ENCODE data around the gene ZNF556. TPM values are rescaled to one million over a fixed set of nuclear protein-coding genes. Genes with fewer than 3 reads are reported as not detected.

Gene ZNF556
- total and polyA plus RNA-seq, 10 of the 15 experiments (the other 5 are each of a cell fraction or from before 2014, with no cell fraction given), result not detected

GRCh38 chr19:2905918-2906519, 38.9 kb downstream of the ZNF556 start (continued):
- no peak for TF ChIP-seq REST (IDR thresholded peaks at IDR 0.05; ENCODE audit: low read depth, low read length)
- TF ChIP-seq SMARCA5 (IDR thresholded peaks at IDR 0.05), result no peak
- no peak for TF ChIP-seq ZNF24 (IDR thresholded peaks at IDR 0.05)

GRCh38 chr19:2906631-2907195, 39.6 kb downstream of the ZNF556 start:
- CTCF ChIA-PET, result interaction anchor here (0.8 kb wide), 1 partner anchor 45 kb away, joined by 3 read pairs; no protein-coding TSS in a partner anchor
- H3K4me1 ChIP-seq (ENCODE audit: control insufficient read depth, insufficient read depth, low read length), result no peaks in the 10 kb centered on the region
- H3K9ac ChIP-seq (ENCODE audit: control insufficient read depth, insufficient read depth, low read length), result no peak overlapping the region
- no peak for DNase-seq (ENCODE audit: low read depth, low spot score)
- 0 out of 4 replicates have a peak, but pooled peaks cover 0 to 3% of the 10 kb centered on the region in 2 experiments for H3K36me3 ChIP-seq (ENCODE audit: control insufficient read depth in 2 of 2, insufficient read depth in 2 of 2, low read length in 1 of 2)
- ATAC-seq, result no peak
- no peak overlapping the region for H3K4me3 ChIP-seq
- peaks cover 10% of the 10 kb centered on the region for H3K79me2 ChIP-seq (ENCODE audit: control insufficient read depth, insufficient read depth, low read length)
- in situ Hi-C loops (cut with MboI) (no loop called here), intact Hi-C loops (cut with micrococcal nuclease; ENCODE audit: unreplicated experiment) (no loop called here)
- BruUV-seq (replicated peaks), result no TSS peak
- no peak overlapping the region for H3K27ac ChIP-seq (ENCODE audit: control insufficient read depth, insufficient read depth)
- no peak for FAIRE-seq
- no peaks in the 10 kb centered on the region for H4K20me1 ChIP-seq (ENCODE audit: control insufficient read depth, insufficient read depth)
- H3K9me3 ChIP-seq (replicated peaks; ENCODE audit: control insufficient read depth, insufficient read depth, low read length), result no peaks in the 10 kb centered on the region; the same call in 1 of the 3 replicates
- SMC1A ChIA-PET (ENCODE audit: uncharacterized antibody, unreplicated experiment), result no interaction called here
- H3K27me3 ChIP-seq (replicated peaks in 1 of 2; ENCODE audit: control insufficient read depth in 2 of 2, insufficient read depth in 2 of 2, low read length in 1 of 2), result no peaks in the 10 kb centered on the region
- WGBS (ENCODE audit: insufficient coverage, insufficient replicate concordance, low lambda C conversion rate, missing lambda C conversion rate), result 93% methylated on average over 20 of the region's 20 CpGs
- POLR2A ChIA-PET, result no interaction called here
- no peak overlapping the region for H3K4me2 ChIP-seq (ENCODE audit: control insufficient read depth, insufficient read depth)
- no peak overlapping the region for H2AFZ ChIP-seq (ENCODE audit: control insufficient read depth, low read depth, low read length)
- RAD21 ChIA-PET (ENCODE audit: unreplicated experiment), result no interaction called here
- TF ChIP-seq, protein P1, sequence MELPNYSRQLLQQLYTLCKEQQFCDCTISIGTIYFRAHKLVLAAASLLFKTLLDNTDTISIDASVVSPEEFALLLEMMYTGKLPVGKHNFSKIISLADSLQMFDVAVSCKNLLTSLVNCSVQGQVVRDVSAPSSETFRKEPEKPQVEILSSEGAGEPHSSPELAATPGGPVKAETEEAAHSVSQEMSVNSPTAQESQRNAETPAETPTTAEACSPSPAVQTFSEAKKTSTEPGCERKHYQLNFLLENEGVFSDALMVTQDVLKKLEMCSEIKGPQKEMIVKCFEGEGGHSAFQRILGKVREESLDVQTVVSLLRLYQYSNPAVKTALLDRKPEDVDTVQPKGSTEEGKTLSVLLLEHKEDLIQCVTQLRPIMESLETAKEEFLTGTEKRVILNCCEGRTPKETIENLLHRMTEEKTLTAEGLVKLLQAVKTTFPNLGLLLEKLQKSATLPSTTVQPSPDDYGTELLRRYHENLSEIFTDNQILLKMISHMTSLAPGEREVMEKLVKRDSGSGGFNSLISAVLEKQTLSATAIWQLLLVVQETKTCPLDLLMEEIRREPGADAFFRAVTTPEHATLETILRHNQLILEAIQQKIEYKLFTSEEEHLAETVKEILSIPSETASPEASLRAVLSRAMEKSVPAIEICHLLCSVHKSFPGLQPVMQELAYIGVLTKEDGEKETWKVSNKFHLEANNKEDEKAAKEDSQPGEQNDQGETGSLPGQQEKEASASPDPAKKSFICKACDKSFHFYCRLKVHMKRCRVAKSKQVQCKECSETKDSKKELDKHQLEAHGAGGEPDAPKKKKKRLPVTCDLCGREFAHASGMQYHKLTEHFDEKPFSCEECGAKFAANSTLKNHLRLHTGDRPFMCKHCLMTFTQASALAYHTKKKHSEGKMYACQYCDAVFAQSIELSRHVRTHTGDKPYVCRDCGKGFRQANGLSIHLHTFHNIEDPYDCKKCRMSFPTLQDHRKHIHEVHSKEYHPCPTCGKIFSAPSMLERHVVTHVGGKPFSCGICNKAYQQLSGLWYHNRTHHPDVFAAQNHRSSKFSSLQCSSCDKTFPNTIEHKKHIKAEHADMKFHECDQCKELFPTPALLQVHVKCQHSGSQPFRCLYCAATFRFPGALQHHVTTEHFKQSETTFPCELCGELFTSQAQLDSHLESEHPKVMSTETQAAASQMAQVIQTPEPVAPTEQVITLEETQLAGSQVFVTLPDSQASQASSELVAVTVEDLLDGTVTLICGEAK (IDR thresholded peaks at IDR 0.05; ENCODE audit: borderline replicate concordance), result no peak
- TF ChIP-seq NRF1 (conservative IDR thresholded peaks at IDR 0.05; ENCODE audit: low read depth, low read length), result no peak
- TF ChIP-seq ASH2L (IDR thresholded peaks at IDR 0.05; ENCODE audit: borderline replicate concordance, low read depth), result no peak
- TF ChIP-seq TAF1 (IDR thresholded peaks at IDR 0.05; ENCODE audit: borderline replicate concordance, low read depth, low read length), result no peak
- TF ChIP-seq RBBP5 (conservative IDR thresholded peaks at IDR 0.05), result no peak
- TF ChIP-seq FOXK2 (IDR thresholded peaks at IDR 0.05), result no peak
- TF ChIP-seq, protein P2, sequence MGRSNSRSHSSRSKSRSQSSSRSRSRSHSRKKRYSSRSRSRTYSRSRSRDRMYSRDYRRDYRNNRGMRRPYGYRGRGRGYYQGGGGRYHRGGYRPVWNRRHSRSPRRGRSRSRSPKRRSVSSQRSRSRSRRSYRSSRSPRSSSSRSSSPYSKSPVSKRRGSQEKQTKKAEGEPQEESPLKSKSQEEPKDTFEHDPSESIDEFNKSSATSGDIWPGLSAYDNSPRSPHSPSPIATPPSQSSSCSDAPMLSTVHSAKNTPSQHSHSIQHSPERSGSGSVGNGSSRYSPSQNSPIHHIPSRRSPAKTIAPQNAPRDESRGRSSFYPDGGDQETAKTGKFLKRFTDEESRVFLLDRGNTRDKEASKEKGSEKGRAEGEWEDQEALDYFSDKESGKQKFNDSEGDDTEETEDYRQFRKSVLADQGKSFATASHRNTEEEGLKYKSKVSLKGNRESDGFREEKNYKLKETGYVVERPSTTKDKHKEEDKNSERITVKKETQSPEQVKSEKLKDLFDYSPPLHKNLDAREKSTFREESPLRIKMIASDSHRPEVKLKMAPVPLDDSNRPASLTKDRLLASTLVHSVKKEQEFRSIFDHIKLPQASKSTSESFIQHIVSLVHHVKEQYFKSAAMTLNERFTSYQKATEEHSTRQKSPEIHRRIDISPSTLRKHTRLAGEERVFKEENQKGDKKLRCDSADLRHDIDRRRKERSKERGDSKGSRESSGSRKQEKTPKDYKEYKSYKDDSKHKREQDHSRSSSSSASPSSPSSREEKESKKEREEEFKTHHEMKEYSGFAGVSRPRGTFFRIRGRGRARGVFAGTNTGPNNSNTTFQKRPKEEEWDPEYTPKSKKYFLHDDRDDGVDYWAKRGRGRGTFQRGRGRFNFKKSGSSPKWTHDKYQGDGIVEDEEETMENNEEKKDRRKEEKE (IDR thresholded peaks at IDR 0.05), result no peak

Data from GM12878 (cell line).